Measurements from ENCODE around the gene REP15.

- TF ChIP-seq, protein P1, sequence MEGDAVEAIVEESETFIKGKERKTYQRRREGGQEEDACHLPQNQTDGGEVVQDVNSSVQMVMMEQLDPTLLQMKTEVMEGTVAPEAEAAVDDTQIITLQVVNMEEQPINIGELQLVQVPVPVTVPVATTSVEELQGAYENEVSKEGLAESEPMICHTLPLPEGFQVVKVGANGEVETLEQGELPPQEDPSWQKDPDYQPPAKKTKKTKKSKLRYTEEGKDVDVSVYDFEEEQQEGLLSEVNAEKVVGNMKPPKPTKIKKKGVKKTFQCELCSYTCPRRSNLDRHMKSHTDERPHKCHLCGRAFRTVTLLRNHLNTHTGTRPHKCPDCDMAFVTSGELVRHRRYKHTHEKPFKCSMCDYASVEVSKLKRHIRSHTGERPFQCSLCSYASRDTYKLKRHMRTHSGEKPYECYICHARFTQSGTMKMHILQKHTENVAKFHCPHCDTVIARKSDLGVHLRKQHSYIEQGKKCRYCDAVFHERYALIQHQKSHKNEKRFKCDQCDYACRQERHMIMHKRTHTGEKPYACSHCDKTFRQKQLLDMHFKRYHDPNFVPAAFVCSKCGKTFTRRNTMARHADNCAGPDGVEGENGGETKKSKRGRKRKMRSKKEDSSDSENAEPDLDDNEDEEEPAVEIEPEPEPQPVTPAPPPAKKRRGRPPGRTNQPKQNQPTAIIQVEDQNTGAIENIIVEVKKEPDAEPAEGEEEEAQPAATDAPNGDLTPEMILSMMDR (conservative IDR thresholded peaks at IDR 0.05 in 1 of 2, IDR thresholded peaks at IDR 0.05 in 1 of 2; ENCODE audit: low read depth in 1 of 2, low read length in 2 of 2): no peak
- no peak for TF ChIP-seq EZH2 (IDR thresholded peaks at IDR 0.05; ENCODE audit: low read length, missing control alignments)
These were observed 2.8 kb upstream of the REP15 start for GRCh38 chr12:27693403-27693802.

Data from fibroblast of lung (primary cell).